OCI-LY3 (cell line): ENCODE results near the gene ADAMTS3.

ENCODE experiments used
- H2AFZ ChIP-seq: fragments of 200-600, 300-600 bp; shearing (Covaris generic); 2 replicates; pipeline ENCODE4 v1.6.0; 2014; ENCODE audit warnings: antibody characterized with exemption, low read depth, low read length
- H3K27ac ChIP-seq: fragments of 200-600, 300-600 bp; sonication (generic); 2 replicates; pipeline ENCODE4 v1.5.1; 2014; ENCODE audit warnings: mild to moderate bottlenecking, low read length, moderate library complexity, mixed read lengths
- H3K27me3 ChIP-seq: fragments of 200-600, 300-600 bp; sonication (generic); 2 replicates; pipeline ENCODE4 v1.6.1; 2014; ENCODE audit warnings: low read depth, low read length, mixed read lengths
- H3K36me3 ChIP-seq: fragments of 200-600, 300-600 bp; sonication (generic); replicated peaks from 2 replicates; pipeline ENCODE3; 2014; ENCODE audit warnings: low read depth, low read length, mixed read lengths
- H3K4me1 ChIP-seq: fragments of 300-600, 200-600 bp; sonication (generic); 2 replicates; pipeline ENCODE4 v1.6.1; 2014; ENCODE audit warnings: low read length, mixed read lengths
- H3K4me2 ChIP-seq: fragments of 200-600, 300-600 bp; sonication (generic); 2 replicates; pipeline ENCODE4 v1.6.1; 2014; ENCODE audit warnings: low read length, mixed read lengths
- H3K4me3 ChIP-seq: fragments of 300-600, 200-600 bp; sonication (generic); 2 replicates; pipeline ENCODE4 v1.5.1; 2014; ENCODE audit warnings: antibody characterized with exemption, mild to moderate bottlenecking, low read length, moderate library complexity
- H3K79me2 ChIP-seq: fragments of 300-600, 200-600 bp; shearing (Covaris generic); 2 replicates; pipeline ENCODE4 v1.6.1; 2014; ENCODE audit warnings: mild to moderate bottlenecking, low read length, mixed read lengths
- H3K9ac ChIP-seq: fragments of 300-600, 200-600 bp; shearing (Covaris generic); 2 replicates; pipeline ENCODE4 v1.6.0; 2014; ENCODE audit warnings: mild to moderate bottlenecking, low read length, moderate library complexity
- H3K9me3 ChIP-seq: fragments of 200-600, 300-600 bp; shearing (Covaris generic); 2 replicates; pipeline ENCODE4 v1.6.1; 2014; ENCODE audit warnings: low read length, mixed read lengths; ENCODE audit not compliant: insufficient read depth
- H4K20me1 ChIP-seq: fragments of 200-600, 300-600 bp; sonication (generic); 2 replicates; pipeline ENCODE4 v1.6.1; 2016; ENCODE audit warnings: low read length, mixed read lengths; ENCODE audit not compliant: insufficient read depth
- CTCF ChIP-seq: fragments of 200-600, 300-600 bp; sonication (generic); IDR thresholded peaks from 2 replicates; pipeline ENCODE4 v1.5.1; 2014; ENCODE audit warnings: antibody characterized with exemption, low read length, low read depth
- EZH2phosphoT487 ChIP-seq: fragments of 200-600 bp; shearing (Covaris generic); IDR thresholded peaks from 2 replicates; pipeline ENCODE4 v1.6.1; 2018; ENCODE audit warnings: antibody characterized with exemption, mixed run types, low read depth

ADAMTS3 gene

GRCh38 chr4:72383439-72383838, 185.6 kb downstream of the ADAMTS3 start:
- H3K4me3 ChIP-seq = no peak overlapping the region
- no peak overlapping the region for H3K27ac ChIP-seq
- H3K4me2 ChIP-seq = no peak overlapping the region
- H3K9ac ChIP-seq = no peak overlapping the region
- no peaks in the 10 kb centered on the region for H4K20me1 ChIP-seq
- H3K36me3 ChIP-seq = no peaks in the 10 kb centered on the region
- no peak overlapping the region for H2AFZ ChIP-seq
- no peaks in the 10 kb centered on the region for H3K27me3 ChIP-seq
- no peaks in the 10 kb centered on the region for H3K9me3 ChIP-seq
- TF ChIP-seq EZH2phosphoT487 = no peak
- no peak for TF ChIP-seq CTCF
- no peaks in the 10 kb centered on the region for H3K79me2 ChIP-seq
- no peaks in the 10 kb centered on the region for H3K4me1 ChIP-seq

- Histone ChIP-seq H3K4me1 (no peaks in the 10 kb centered on the region), H2AFZ (no peak overlapping the region), H3K4me3 (no peak overlapping the region), H3K27ac (no peak overlapping the region), H3K27me3 (no peaks in the 10 kb centered on the region), H3K9ac (no peak overlapping the region), H3K4me2 (no peak overlapping the region), H4K20me1 (no peaks in the 10 kb centered on the region), H3K36me3 (no peaks in the 10 kb centered on the region), H3K79me2 (no peaks in the 10 kb centered on the region), H3K9me3 (no peaks in the 10 kb centered on the region)
- TF ChIP-seq CTCF (no peak), EZH2phosphoT487 (no peak)
Observed at GRCh38 chr4:72378901-72379300, 190.1 kb downstream of the ADAMTS3 start.

- Histone ChIP-seq H4K20me1 (no peaks in the 10 kb centered on the region), H3K27me3 (no peaks in the 10 kb centered on the region), H3K9ac (no peak overlapping the region), H2AFZ (no peak overlapping the region), H3K36me3 (no peaks in the 10 kb centered on the region), H3K4me3 (no peak overlapping the region), H3K79me2 (no peaks in the 10 kb centered on the region), H3K9me3 (no peaks in the 10 kb centered on the region), H3K4me2 (no peak overlapping the region), H3K27ac (no peak overlapping the region), H3K4me1 (no peaks in the 10 kb centered on the region)
- TF ChIP-seq EZH2phosphoT487 (no peak), CTCF (no peak)
Observed at GRCh38 chr4:72377491-72378194, 191.4 kb downstream of the ADAMTS3 start.

GRCh38 chr4:72376901-72377300, 192.1 kb downstream of the ADAMTS3 start:
- H3K4me2 ChIP-seq = no peak overlapping the region
- H2AFZ ChIP-seq = no peak overlapping the region
- no peaks in the 10 kb centered on the region for H4K20me1 ChIP-seq
- TF ChIP-seq CTCF (no peak), EZH2phosphoT487 (no peak)
- H3K27ac ChIP-seq = no peak overlapping the region
- H3K9me3 ChIP-seq = no peaks in the 10 kb centered on the region
- no peaks in the 10 kb centered on the region for H3K27me3 ChIP-seq
- no peak overlapping the region for H3K9ac ChIP-seq
- H3K79me2 ChIP-seq = no peaks in the 10 kb centered on the region
- no peak overlapping the region for H3K4me3 ChIP-seq
- no peaks in the 10 kb centered on the region for H3K36me3 ChIP-seq
- no peaks in the 10 kb centered on the region for H3K4me1 ChIP-seq
